Esophagus squamous epithelium (tissue), 5 donors: Measurements from ENCODE around the gene PLOD2. TPM values are rescaled to one million over a fixed set of nuclear protein-coding genes. Genes with fewer than 3 reads are reported as not detected.

Experiments
- DNase-seq: peaks from one replicate; lab custom pipeline; 2025; lab: John Stamatoyannopoulos, UW
- H3K27ac ChIP-seq, 4 donors: fragments of 200-600 bp; sonication (generic); one replicate each; pipeline ENCODE4 v1.5.1; 2016 to 2019; ENCODE audit warnings: mild to moderate bottlenecking in 1 of 4
- H3K27me3 ChIP-seq, 4 donors: fragments of 200-600 bp; sonication (generic); 1 replicate in 3 of 4; 2 replicates in 1 of 4; pipeline versions ENCODE4 v1.5.1 to v1.6.0; 2017 to 2021; ENCODE audit warnings: antibody characterized with exemption in 1 of 4
- H3K36me3 ChIP-seq, 3 donors: fragments of 200-600 bp; sonication (generic); one replicate each; pipeline ENCODE4 v1.5.1; 2016 to 2019
- H3K4me1 ChIP-seq, 3 donors: fragments of 200-600 bp; sonication (generic); one replicate each; pipeline ENCODE4 v1.5.1; 2017 to 2019
- H3K4me3 ChIP-seq, 4 donors: fragments of 200-600 bp; sonication (generic); 1 replicate in 3 of 4; 2 replicates in 1 of 4; pipeline ENCODE4 v1.5.1; 2016 to 2019; ENCODE audit warnings: mild to moderate bottlenecking in 2 of 4, moderate library complexity in 1 of 4
- H3K9me3 ChIP-seq, 3 donors: fragments of 200-600 bp; sonication (generic); one replicate each; pipeline ENCODE4 v1.5.1; 2016 to 2019
- POLR2A ChIP-seq, 4 donors: fragments of 450-650 bp; IDR thresholded peaks; one replicate each; pipeline ENCODE4 v1.6.1; 2017; ENCODE audit warnings: antibody characterized with exemption in 4 of 4, mild to moderate bottlenecking in 4 of 4, moderate library complexity in 3 of 4
- WGBS, 2 donors: methylation state at CpG; one replicate each; pipeline ENCODE4 v1.1.5; 2018; 5-methylcytosine and 5-hydroxymethylcytosine counted together
- intact Hi-C: fragments of 100-400 bp; cut with DNase I; formaldehyde crosslinking; loops from one replicate; pipeline ENCODE4 v1.15.0; 2022
- total RNA-seq, 4 donors: library from RNA; depleted of rRNA; stranded (reverse); fragments of >200 nt; gene quantifications; one replicate each; pipeline ENCODE4 v1.1.0, GENCODE V29; 2016
- TF ChIP-seq, protein P1 (sequence below), 6 experiments: fragments of 450-650 bp in 4 of 6; fragments of 200-600 bp in 2 of 6; sonication (generic) in 2 of 6; IDR thresholded peaks; one replicate each; pipeline ENCODE4 v1.5.1; 2016 to 2019; ENCODE audit warnings: antibody characterized with exemption in 6 of 6, mild to moderate bottlenecking in 4 of 6, moderate library complexity in 4 of 6
- donor health status: DM: yes; HTN: yes; CAD: no.

Gene PLOD2
- total RNA-seq, 4 donors from 2014 or later = 13.3 to 29.1 (median 23.2) TPM

DNA sequence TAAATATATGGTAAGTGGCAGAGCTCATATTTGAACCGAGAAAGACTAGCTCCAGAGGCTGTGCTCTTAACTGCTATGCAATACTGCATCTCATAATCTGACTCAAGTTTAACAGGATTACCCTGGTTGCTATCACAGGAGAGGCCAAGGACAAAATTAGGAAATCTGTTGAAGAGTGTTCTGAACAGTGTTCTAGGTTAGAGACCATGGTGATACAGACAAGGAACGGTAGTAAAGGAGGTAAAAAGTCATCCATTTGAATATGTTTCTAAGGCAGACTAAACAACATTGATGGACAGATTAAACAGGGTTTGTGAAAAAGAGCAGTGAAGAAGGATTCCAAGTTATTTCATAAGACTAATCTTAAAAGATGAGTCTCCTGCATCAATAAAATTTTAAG lies 22.1 kb downstream of the PLOD2 start:
- H3K4me3 ChIP-seq = no peak overlapping the region
- H3K27ac ChIP-seq = peak overlapping the region in 2 of 4 donors; percentile 10 to 45
- no peak for TF ChIP-seq POLR2A (IDR thresholded peaks at IDR 0.05)
- TF ChIP-seq, protein P1, sequence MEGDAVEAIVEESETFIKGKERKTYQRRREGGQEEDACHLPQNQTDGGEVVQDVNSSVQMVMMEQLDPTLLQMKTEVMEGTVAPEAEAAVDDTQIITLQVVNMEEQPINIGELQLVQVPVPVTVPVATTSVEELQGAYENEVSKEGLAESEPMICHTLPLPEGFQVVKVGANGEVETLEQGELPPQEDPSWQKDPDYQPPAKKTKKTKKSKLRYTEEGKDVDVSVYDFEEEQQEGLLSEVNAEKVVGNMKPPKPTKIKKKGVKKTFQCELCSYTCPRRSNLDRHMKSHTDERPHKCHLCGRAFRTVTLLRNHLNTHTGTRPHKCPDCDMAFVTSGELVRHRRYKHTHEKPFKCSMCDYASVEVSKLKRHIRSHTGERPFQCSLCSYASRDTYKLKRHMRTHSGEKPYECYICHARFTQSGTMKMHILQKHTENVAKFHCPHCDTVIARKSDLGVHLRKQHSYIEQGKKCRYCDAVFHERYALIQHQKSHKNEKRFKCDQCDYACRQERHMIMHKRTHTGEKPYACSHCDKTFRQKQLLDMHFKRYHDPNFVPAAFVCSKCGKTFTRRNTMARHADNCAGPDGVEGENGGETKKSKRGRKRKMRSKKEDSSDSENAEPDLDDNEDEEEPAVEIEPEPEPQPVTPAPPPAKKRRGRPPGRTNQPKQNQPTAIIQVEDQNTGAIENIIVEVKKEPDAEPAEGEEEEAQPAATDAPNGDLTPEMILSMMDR (IDR thresholded peaks at IDR 0.05) = no peak
- intact Hi-C loops = no loop called here
- no peaks in the 10 kb centered on the region for H3K36me3 ChIP-seq
- no peak for DNase-seq
- H3K9me3 ChIP-seq = no peaks in the 10 kb centered on the region
- 66 to 86% methylated on average over 2 of the region's 2 CpGs for WGBS, 2 donors
- H3K4me1 ChIP-seq = peaks cover 0 to 45% (median 10%) of the 10 kb centered on the region in 3 donors
- no peaks in the 10 kb centered on the region for H3K27me3 ChIP-seq

DNA sequence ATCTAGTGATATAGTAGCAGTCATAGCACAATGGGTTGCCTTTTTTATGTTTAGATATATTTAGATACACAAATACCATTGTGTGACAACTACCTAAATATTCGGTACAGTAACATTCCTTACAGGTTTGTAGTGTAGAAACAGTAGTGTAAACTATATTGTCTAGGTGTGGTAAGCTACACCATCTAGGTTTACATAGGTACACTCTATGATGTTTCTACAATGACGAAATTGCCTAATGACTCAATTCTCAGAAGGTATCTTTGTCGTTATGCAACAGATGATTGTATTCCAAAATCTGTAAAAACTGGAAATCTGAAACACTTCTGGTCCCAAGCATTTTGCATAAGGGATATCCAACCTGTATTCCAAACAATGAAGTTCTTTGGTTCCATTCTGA lies 24.3 kb downstream of the PLOD2 start:
- H3K4me3 ChIP-seq = no peak overlapping the region
- no peaks in the 10 kb centered on the region for H3K36me3 ChIP-seq
- intact Hi-C loops = no loop called here
- no peak for DNase-seq
- H3K9me3 ChIP-seq = no peaks in the 10 kb centered on the region
- peaks cover 0 to 39% (median 7%) of the 10 kb centered on the region in 3 donors for H3K4me1 ChIP-seq
- H3K27me3 ChIP-seq = no peaks in the 10 kb centered on the region
- H3K27ac ChIP-seq = no peak overlapping the region
- TF ChIP-seq, protein P1 (IDR thresholded peaks at IDR 0.05) = no peak
- no peak for TF ChIP-seq POLR2A (IDR thresholded peaks at IDR 0.05)
- WGBS, 2 donors = 59 to 61% methylated on average over 3 of the region's 3 CpGs

- H3K36me3 ChIP-seq = no peaks in the 10 kb centered on the region
- H3K27me3 ChIP-seq = no peaks in the 10 kb centered on the region
- no peak overlapping the region for H3K4me3 ChIP-seq
- no peaks in the 10 kb centered on the region for H3K9me3 ChIP-seq
- intact Hi-C loops = no loop called here
- no peak for DNase-seq
- H3K4me1 ChIP-seq = peaks cover 0 to 26% (median 3%) of the 10 kb centered on the region in 3 donors
- TF ChIP-seq, protein P1 (IDR thresholded peaks at IDR 0.05) = no peak
- no peak for TF ChIP-seq POLR2A (IDR thresholded peaks at IDR 0.05)
- no peak overlapping the region for H3K27ac ChIP-seq
- WGBS, 2 donors = 52 to 56% methylated on average over 5 of the region's 5 CpGs
Observed at GRCh38 chr3:146134348-146135117, 26.5 kb downstream of the PLOD2 start.

- Histone ChIP-seq H3K27me3 (no peaks in the 10 kb centered on the region), H3K4me3 (no peak overlapping the region), H3K4me1 (peaks cover 0 to 22% (median 3%) of the 10 kb centered on the region in 3 donors), H3K27ac (no peak overlapping the region), H3K36me3 (no peaks in the 10 kb centered on the region), H3K9me3 (no peaks in the 10 kb centered on the region)
- TF ChIP-seq, protein P1 (IDR thresholded peaks at IDR 0.05) = no peak
- TF ChIP-seq POLR2A (IDR thresholded peaks at IDR 0.05) = no peak
- whole genome bisulfite sequencing, 2 donors = 47 to 77% methylated on average over 2 of the region's 2 CpGs
- intact Hi-C loops = no loop called here
- DNase-seq = no peak
Observed at GRCh38 chr3:146133441-146133840, 27.5 kb downstream of the PLOD2 start.

DNA sequence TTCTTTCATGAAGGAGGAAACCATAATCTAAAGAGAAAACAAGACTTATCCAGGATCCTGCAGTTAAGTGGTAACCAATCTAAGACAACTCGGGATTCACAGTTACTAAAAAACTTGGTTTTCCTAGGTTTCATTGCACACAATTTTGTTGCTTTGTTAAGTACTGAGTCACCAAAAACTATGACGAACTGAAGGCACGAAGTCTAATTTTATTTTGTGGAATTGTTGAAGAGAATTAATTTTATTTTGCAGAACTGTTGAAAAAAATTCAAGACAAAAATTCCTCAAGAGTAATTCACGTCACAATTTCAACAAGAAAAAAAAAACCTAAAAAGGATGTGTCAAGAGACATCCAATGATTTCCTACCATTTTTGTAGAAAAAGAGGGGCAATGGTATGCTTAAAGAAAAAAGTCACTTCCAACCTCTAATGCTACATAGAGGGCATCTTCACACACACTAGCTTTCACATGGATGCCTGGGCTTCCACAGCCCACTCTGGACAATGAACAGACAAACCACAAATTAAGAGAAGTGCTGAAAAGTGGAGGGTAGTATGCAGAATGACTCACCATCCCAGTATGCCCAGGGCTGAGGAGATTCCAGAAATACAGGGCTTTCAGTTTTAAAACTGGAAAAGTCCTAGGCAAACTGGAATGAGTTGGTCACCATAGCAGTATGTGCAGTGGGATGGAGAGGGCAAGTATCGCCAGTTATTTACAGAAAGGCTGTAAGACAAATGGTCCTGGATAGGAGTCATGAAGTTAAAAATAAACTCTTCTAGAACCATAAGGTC lies 29.2 kb downstream of the PLOD2 start:
- WGBS, 2 donors = 65 to 80% methylated on average over 5 of the region's 5 CpGs
- intact Hi-C loops = no loop called here
- TF ChIP-seq, protein P1 (IDR thresholded peaks at IDR 0.05) = no peak
- TF ChIP-seq POLR2A (IDR thresholded peaks at IDR 0.05) = no peak
- H3K36me3 ChIP-seq = no peaks in the 10 kb centered on the region
- H3K4me1 ChIP-seq = peaks cover 0 to 22% (median 3%) of the 10 kb centered on the region in 3 donors
- DNase-seq = no peak
- H3K27me3 ChIP-seq = no peaks in the 10 kb centered on the region
- H3K4me3 ChIP-seq = no peak overlapping the region
- H3K27ac ChIP-seq = peak overlapping the region in 1 of 4 donors; percentile 11
- no peaks in the 10 kb centered on the region for H3K9me3 ChIP-seq
